Loucy (cell line): ENCODE results near the gene QPRT.

Experiments used
- EZH2phosphoT487 ChIP-seq: fragments of 200-600 bp; IDR thresholded peaks from 2 replicates; pipeline ENCODE4 v1.6.1; 2018; ENCODE audit warnings: antibody characterized with exemption, mild to moderate bottlenecking, moderate library complexity, borderline replicate concordance
- TF ChIP-seq, protein P1 (sequence below): fragments of 200-600 bp; sonication (generic); conservative IDR thresholded peaks from 2 replicates; pipeline ENCODE4 v1.5.1; 2014; ENCODE audit warnings: mild to moderate bottlenecking, antibody characterized with exemption, low read length

DNA sequence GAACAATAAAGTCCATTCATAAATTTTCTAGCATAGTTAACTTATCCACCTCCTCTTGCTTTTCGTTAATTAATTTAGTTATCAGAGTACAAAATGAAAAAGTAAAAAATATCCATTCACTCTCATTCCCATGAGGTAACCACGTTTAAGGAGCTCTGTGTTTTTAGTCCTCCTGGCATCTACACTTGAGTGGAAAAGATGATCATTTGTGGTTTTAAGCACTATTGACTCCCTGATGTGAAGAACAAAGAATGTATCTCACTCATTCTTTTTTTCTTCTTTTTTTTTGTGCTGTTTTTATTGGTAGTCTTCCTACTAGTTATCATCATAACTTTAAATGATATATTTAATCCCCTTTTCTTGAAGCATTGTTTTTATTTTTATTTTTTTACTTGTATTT is 26.1 kb downstream of the QPRT start:
- TF ChIP-seq, protein P1, sequence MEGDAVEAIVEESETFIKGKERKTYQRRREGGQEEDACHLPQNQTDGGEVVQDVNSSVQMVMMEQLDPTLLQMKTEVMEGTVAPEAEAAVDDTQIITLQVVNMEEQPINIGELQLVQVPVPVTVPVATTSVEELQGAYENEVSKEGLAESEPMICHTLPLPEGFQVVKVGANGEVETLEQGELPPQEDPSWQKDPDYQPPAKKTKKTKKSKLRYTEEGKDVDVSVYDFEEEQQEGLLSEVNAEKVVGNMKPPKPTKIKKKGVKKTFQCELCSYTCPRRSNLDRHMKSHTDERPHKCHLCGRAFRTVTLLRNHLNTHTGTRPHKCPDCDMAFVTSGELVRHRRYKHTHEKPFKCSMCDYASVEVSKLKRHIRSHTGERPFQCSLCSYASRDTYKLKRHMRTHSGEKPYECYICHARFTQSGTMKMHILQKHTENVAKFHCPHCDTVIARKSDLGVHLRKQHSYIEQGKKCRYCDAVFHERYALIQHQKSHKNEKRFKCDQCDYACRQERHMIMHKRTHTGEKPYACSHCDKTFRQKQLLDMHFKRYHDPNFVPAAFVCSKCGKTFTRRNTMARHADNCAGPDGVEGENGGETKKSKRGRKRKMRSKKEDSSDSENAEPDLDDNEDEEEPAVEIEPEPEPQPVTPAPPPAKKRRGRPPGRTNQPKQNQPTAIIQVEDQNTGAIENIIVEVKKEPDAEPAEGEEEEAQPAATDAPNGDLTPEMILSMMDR, result no peak
- no peak for TF ChIP-seq EZH2phosphoT487
